SK-N-SH treated with all-trans-retinoic acid at 6 μM for 48 hours (cell line): ENCODE data around the gene ANKS3.

Experiments used
- ATAC-seq: fragments of 200-7000 bp; cut with Tn5 transposase; 3 replicates; pipeline ENCODE4 v1.9.1; 2020; ENCODE audit warnings: mild to moderate bottlenecking, moderate library complexity
- ARNTL ChIP-seq: fragments of 450-650 bp; formaldehyde crosslinking; IDR thresholded peaks from 2 replicates; pipeline ENCODE4 v1.5.0; 2020; ENCODE audit warnings: low read depth, mild to moderate bottlenecking, moderate library complexity, borderline replicate concordance
- BACH2 ChIP-seq: fragments of 250-450 bp; sonication (Bioruptor Pico); IDR thresholded peaks from 2 replicates; pipeline ENCODE4 v1.9.0; 2021; ENCODE audit warnings: mild to moderate bottlenecking, borderline replicate concordance
- CREB5 ChIP-seq: fragments of 250-450 bp; sonication (Bioruptor Pico); IDR thresholded peaks from 2 replicates; pipeline ENCODE4 v1.5.1; 2020; ENCODE audit warnings: low read depth, mild to moderate bottlenecking, moderate library complexity
- CSDC2 ChIP-seq: fragments of 250-450 bp; sonication (Bioruptor Pico); IDR thresholded peaks from 2 replicates; pipeline ENCODE4 v1.5.0; 2020; ENCODE audit warnings: mild to moderate bottlenecking, moderate library complexity
- ESRRG ChIP-seq: fragments of 250-450 bp; sonication (Bioruptor Pico); IDR thresholded peaks from 2 replicates; pipeline ENCODE4 v1.6.1; 2021; ENCODE audit warnings: mild to moderate bottlenecking
- GLIS3 ChIP-seq: fragments of 250-450 bp; sonication (Bioruptor Pico); IDR thresholded peaks from 2 replicates; pipeline ENCODE4 v1.5.0; 2020; ENCODE audit warnings: mild to moderate bottlenecking, moderate library complexity
- ISL1 ChIP-seq: fragments of 250-450 bp; sonication (Bioruptor Pico); IDR thresholded peaks from 2 replicates; pipeline ENCODE4 v2.1.2; 2022; ENCODE audit warnings: mild to moderate bottlenecking, moderate library complexity
- OSR1 ChIP-seq: fragments of 250-450 bp; sonication (Bioruptor Pico); IDR thresholded peaks from 2 replicates; pipeline ENCODE4 v1.8.0; 2022; ENCODE audit warnings: moderate library complexity, mild to moderate bottlenecking, inconsistent platforms
- PATZ1 ChIP-seq: fragments of 250-450 bp; sonication (Bioruptor Pico); IDR thresholded peaks from 2 replicates; pipeline ENCODE4 v1.8.0; 2020; ENCODE audit warnings: mild to moderate bottlenecking, moderate library complexity, borderline replicate concordance
- PPARA ChIP-seq: fragments of 250-450 bp; sonication (Bioruptor Pico); IDR thresholded peaks from 2 replicates; pipeline ENCODE4 v1.5.0; 2020; ENCODE audit warnings: mild to moderate bottlenecking, borderline replicate concordance
- RARB ChIP-seq: fragments of 250-450 bp; sonication (Bioruptor Pico); IDR thresholded peaks from 2 replicates; pipeline ENCODE4 v1.8.0; 2021; ENCODE audit warnings: mild to moderate bottlenecking, moderate library complexity
- SNAI2 ChIP-seq: fragments of 250-450 bp; sonication (Bioruptor Pico); IDR thresholded peaks from 2 replicates; pipeline ENCODE4 v1.5.0; 2020; ENCODE audit warnings: mild to moderate bottlenecking, moderate library complexity
- TCF4 ChIP-seq: fragments of 250-450 bp; sonication (Bioruptor Pico); IDR thresholded peaks from 2 replicates; pipeline ENCODE4 v1.8.0; 2021; ENCODE audit warnings: mild to moderate bottlenecking, moderate library complexity, borderline replicate concordance
- TOX ChIP-seq: fragments of 250-450 bp; sonication (Bioruptor Pico); IDR thresholded peaks from 2 replicates; pipeline ENCODE4 v1.8.0; 2021; ENCODE audit warnings: mild to moderate bottlenecking, moderate library complexity, borderline replicate concordance
- TSHZ2 ChIP-seq: fragments of 250-450 bp; sonication (Bioruptor Pico); IDR thresholded peaks from 2 replicates; pipeline ENCODE4 v1.5.0; 2020; ENCODE audit warnings: mild to moderate bottlenecking, moderate library complexity
- ZC3H10 ChIP-seq: fragments of 250-450 bp; sonication (Bioruptor Pico); IDR thresholded peaks from 2 replicates; pipeline ENCODE4 v1.5.1; 2021; ENCODE audit warnings: mild to moderate bottlenecking, moderate library complexity
- ZFP3 ChIP-seq: fragments of 250-450 bp; sonication (Bioruptor Pico); IDR thresholded peaks from 2 replicates; pipeline ENCODE4 v1.5.0; 2020; ENCODE audit warnings: mild to moderate bottlenecking, moderate library complexity
- ZFP30 ChIP-seq: fragments of 450-650 bp; formaldehyde crosslinking; IDR thresholded peaks from 2 replicates; pipeline ENCODE4 v1.5.0; 2022; ENCODE audit warnings: mild to moderate bottlenecking, moderate library complexity
- ZNF565 ChIP-seq: fragments of 450-650 bp; formaldehyde crosslinking; conservative IDR thresholded peaks from 2 replicates; pipeline ENCODE4 v1.5.0; 2020; ENCODE audit warnings: low read depth, mild to moderate bottlenecking, moderate library complexity
- ZNF70 ChIP-seq: fragments of 450-650 bp; formaldehyde crosslinking; IDR thresholded peaks from 2 replicates; pipeline ENCODE4 v1.5.0; 2020; ENCODE audit warnings: mild to moderate bottlenecking, moderate library complexity
- ZNF8 ChIP-seq: fragments of 450-650 bp; formaldehyde crosslinking; IDR thresholded peaks from 2 replicates; pipeline ENCODE4 v1.5.0; 2020; ENCODE audit warnings: mild to moderate bottlenecking, moderate library complexity

ANKS3 gene

GRCh38 chr16:4709481-4709880, 24.6 kb downstream of the ANKS3 start:
- ATAC-seq: no peak
- no peak for TF ChIP-seq BACH2 (CRISPR knock-in tag)
- no peak for TF ChIP-seq ZFP30 (CRISPR knock-in tag)
- no peak for TF ChIP-seq ZFP3 (CRISPR knock-in tag)
- TF ChIP-seq SNAI2 (CRISPR knock-in tag): no peak
- no peak for TF ChIP-seq GLIS3
- TF ChIP-seq CSDC2 (CRISPR knock-in tag): no peak
- TF ChIP-seq ARNTL (CRISPR knock-in tag): no peak
- no peak for TF ChIP-seq ZNF70 (CRISPR knock-in tag)
- TF ChIP-seq, all 23 proteins: peak for 0

GRCh38 chr16:4706871-4707270, 27.2 kb downstream of the ANKS3 start:
- TF ChIP-seq PPARA (CRISPR knock-in tag) (no peak), CSDC2 (CRISPR knock-in tag) (no peak), ARNTL (CRISPR knock-in tag) (no peak), ZFP3 (CRISPR knock-in tag) (no peak), TOX (CRISPR knock-in tag) (no peak)
- ATAC-seq: no peak

GRCh38 chr16:4704913-4705312, 29.2 kb downstream of the ANKS3 start:
- TF ChIP-seq TSHZ2 (CRISPR knock-in tag): no peak
- no peak for ATAC-seq

GRCh38 chr16:4704491-4704890, 29.6 kb downstream of the ANKS3 start:
- ATAC-seq: no peak
- TF ChIP-seq ZNF565 (CRISPR knock-in tag) (no peak), CSDC2 (CRISPR knock-in tag) (no peak), SNAI2 (CRISPR knock-in tag) (no peak), ZFP3 (CRISPR knock-in tag) (no peak), OSR1 (no peak), PPARA (CRISPR knock-in tag) (no peak), TSHZ2 (CRISPR knock-in tag) (no peak), TCF4 (no peak), ZC3H10 (no peak), BACH2 (CRISPR knock-in tag) (no peak), GLIS3 (no peak), TOX (CRISPR knock-in tag) (no peak), ISL1 (CRISPR knock-in tag) (no peak), ESRRG (no peak), ARNTL (CRISPR knock-in tag) (no peak), PATZ1 (CRISPR knock-in tag) (no peak), RARB (CRISPR knock-in tag) (no peak), ZNF8 (CRISPR knock-in tag) (no peak), ZNF70 (CRISPR knock-in tag) (no peak), CREB5 (CRISPR knock-in tag) (no peak)
